H9 (cell line): Measurements from ENCODE around the gene TTC24. TPM values are rescaled to one million over a fixed set of nuclear protein-coding genes. Genes with fewer than 3 reads are reported as not detected.

Experiments used
- DNase-seq: peaks from one replicate; pipeline ENCODE4 v3.0.0-alpha.2; 2017
- H2AFZ ChIP-seq: one replicate; pipeline ENCODE4 v1.6.1; 2013; ENCODE audit warnings: mild to moderate bottlenecking, low read length, control low read depth, moderate library complexity
- H2AK5ac ChIP-seq: 2 replicates; pipeline ENCODE4 v1.6.1; 2013; ENCODE audit warnings: low read length, control low read depth, mixed read lengths; ENCODE audit not compliant: insufficient read length
- H2BK120ac ChIP-seq: one replicate; pipeline ENCODE4 v1.6.1; 2013; ENCODE audit warnings: low read depth, mild to moderate bottlenecking, low read length, control low read depth, inconsistent platforms; ENCODE audit not compliant: poor library complexity, severe bottlenecking
- H2BK12ac ChIP-seq: 2 replicates; pipeline ENCODE4 v1.6.1; 2013; ENCODE audit warnings: low read length, control low read depth, mixed read lengths, low read depth; ENCODE audit not compliant: insufficient read length
- H2BK15ac ChIP-seq: 2 replicates; pipeline ENCODE4 v1.6.1; 2013; ENCODE audit warnings: low read depth, low read length, control low read depth
- H2BK20ac ChIP-seq: one replicate; pipeline ENCODE4 v1.6.1; 2013; ENCODE audit warnings: low read depth, mild to moderate bottlenecking, low read length, control low read depth, inconsistent platforms; ENCODE audit not compliant: poor library complexity, severe bottlenecking
- H2BK5ac ChIP-seq: 2 replicates; pipeline ENCODE4 v1.6.1; 2013; ENCODE audit warnings: low read length, control low read depth, mixed read lengths; ENCODE audit not compliant: insufficient read length
- H3K14ac ChIP-seq: 2 replicates; pipeline ENCODE4 v1.6.1; 2013; ENCODE audit warnings: low read length, control low read depth; ENCODE audit not compliant: insufficient read depth
- H3K18ac ChIP-seq: 2 replicates; pipeline ENCODE4 v1.6.1; 2013; ENCODE audit warnings: low read depth, mild to moderate bottlenecking, mixed read lengths, low read length, control low read depth; ENCODE audit not compliant: insufficient read length
- H3K23ac ChIP-seq: 2 replicates; pipeline ENCODE4 v1.6.1; 2013; ENCODE audit warnings: low read length, control low read depth, mixed read lengths, low read depth; ENCODE audit not compliant: insufficient read length
- H3K23me2 ChIP-seq: 2 replicates; pipeline ENCODE4 v1.6.1; 2013; ENCODE audit warnings: low read depth, mild to moderate bottlenecking, mixed read lengths, low read length, control low read depth; ENCODE audit not compliant: insufficient read length, poor library complexity, severe bottlenecking
- H3K27ac ChIP-seq: 2 replicates; pipeline ENCODE4 v1.5.1; 2013; ENCODE audit warnings: low read length, control low read depth, mixed read lengths, low read depth; ENCODE audit not compliant: insufficient read length
- H3K27me3 ChIP-seq: 2 replicates; pipeline ENCODE4 v1.6.1; 2013; ENCODE audit warnings: low read length, control low read depth, inconsistent platforms; ENCODE audit not compliant: insufficient read depth
- H3K4ac ChIP-seq: 2 replicates; pipeline ENCODE4 v1.6.1; 2013; ENCODE audit warnings: low read depth, mild to moderate bottlenecking, control low read depth, inconsistent platforms, low read length, moderate library complexity
- H3K4me1 ChIP-seq: 2 replicates; pipeline ENCODE4 v1.6.1; 2013; ENCODE audit warnings: low read length, control low read depth, inconsistent platforms; ENCODE audit not compliant: insufficient read depth
- H3K4me2 ChIP-seq: 2 replicates; pipeline ENCODE4 v1.6.1; 2013; ENCODE audit warnings: low read length, control low read depth, mixed read lengths; ENCODE audit not compliant: insufficient read length, insufficient read depth
- H3K56ac ChIP-seq: 2 replicates; pipeline ENCODE4 v1.6.1; 2013; ENCODE audit warnings: low read depth, mild to moderate bottlenecking, mixed read lengths, low read length, control low read depth; ENCODE audit not compliant: insufficient read length
- H3K79me1 ChIP-seq: 2 replicates; pipeline ENCODE4 v1.6.1; 2013; ENCODE audit warnings: low read depth, mild to moderate bottlenecking, moderate library complexity, low read length, control low read depth, inconsistent platforms; ENCODE audit not compliant: insufficient read depth, poor library complexity, severe bottlenecking
- H3K79me2 ChIP-seq: 2 replicates; pipeline ENCODE4 v1.6.1; 2013; ENCODE audit warnings: low read length, control low read depth, inconsistent platforms; ENCODE audit not compliant: insufficient read depth
- H3K9ac ChIP-seq: 2 replicates; pipeline ENCODE4 v1.6.1; 2013; ENCODE audit warnings: low read length, control low read depth, mixed read lengths; ENCODE audit not compliant: insufficient read length; ENCODE audit errors: extremely low read depth
- H3K9me3 ChIP-seq: one replicate; pipeline ENCODE4 v1.6.1; 2013; ENCODE audit warnings: low read depth, low read length, inconsistent platforms; ENCODE audit not compliant: control insufficient read depth
- H3T11ph ChIP-seq: one replicate; pipeline ENCODE4 v1.6.1; 2013; ENCODE audit warnings: mild to moderate bottlenecking, low read length, control low read depth, inconsistent platforms
- H4K20me1 ChIP-seq: one replicate; pipeline ENCODE4 v1.6.1; 2013; ENCODE audit not compliant: control insufficient read depth, insufficient read length, insufficient read depth
- H4K5ac ChIP-seq: 2 replicates; pipeline ENCODE4 v1.6.1; 2013; ENCODE audit warnings: low read depth, mild to moderate bottlenecking, mixed read lengths, low read length, control low read depth; ENCODE audit not compliant: insufficient read length
- H4K8ac ChIP-seq: replicated peaks from 2 replicates; pipeline ENCODE4 v1.6.1; 2013; ENCODE audit warnings: low read length, control low read depth, mixed read lengths, low read depth; ENCODE audit not compliant: insufficient read length
- H4K91ac ChIP-seq: 2 replicates; pipeline ENCODE4 v1.6.1; 2013; ENCODE audit warnings: low read depth, mild to moderate bottlenecking, moderate library complexity, mixed read lengths, low read length, control low read depth; ENCODE audit not compliant: insufficient read length
- H3K27ac Mint-ChIP-seq, 3 experiments: 2 replicates in 2 of 3; 3 replicates in 1 of 3; pipeline ENCODE4 v1.8.0; 2020 to 2021; ENCODE audit warnings: mixed read lengths in 3 of 3, mild to moderate bottlenecking in 1 of 3, moderate library complexity in 1 of 3
- H3K27me3 Mint-ChIP-seq: 2 replicates; pipeline ENCODE4 v1.8.0; 2021; ENCODE audit warnings: low read depth, mild to moderate bottlenecking, moderate library complexity, mixed read lengths
- H3K36me3 Mint-ChIP-seq, 3 experiments: 2 replicates in 2 of 3; 3 replicates in 1 of 3; pipeline ENCODE4 v1.8.0; 2020 to 2021; ENCODE audit warnings: low read depth in 3 of 3, mixed read lengths in 3 of 3; ENCODE audit not compliant: insufficient read depth in 1 of 3
- H3K4me1 Mint-ChIP-seq, 2 experiments: 2 replicates each; pipeline ENCODE4 v1.8.0; 2020; ENCODE audit warnings: mixed read lengths in 2 of 2
- H3K4me3 Mint-ChIP-seq, 2 experiments: 2 replicates in 1 of 2; 3 replicates in 1 of 2; pipeline ENCODE4 v1.8.0; 2020 to 2021; ENCODE audit warnings: mild to moderate bottlenecking in 2 of 2, mixed read lengths in 2 of 2, moderate library complexity in 1 of 2
- H3K9me3 Mint-ChIP-seq, 2 experiments: 2 replicates in 1 of 2; 3 replicates in 1 of 2; pipeline ENCODE4 v1.8.0; 2020; ENCODE audit warnings: mild to moderate bottlenecking in 2 of 2, mixed read lengths in 2 of 2, moderate library complexity in 1 of 2
- WGBS: extraction: QIAGEN DNeasy Blood & Tissue Kit; methylation state at CpG from one replicate; pipeline ENCODE4 v1.1.7; 2013; ENCODE audit warnings: missing lambda C conversion rate, low lambda C conversion rate, mixed read lengths; ENCODE audit not compliant: insufficient read length; ENCODE audit errors: extremely low coverage; 5-methylcytosine and 5-hydroxymethylcytosine counted together
- total RNA-seq: library from RNA; stranded (reverse); gene quantifications from 2 replicates; pipeline ENCODE4 v1.2.1, GENCODE V29; 2021
- TF ChIP-seq, protein P1 (sequence below): fragments of 200-600 bp; sonication (generic); conservative IDR thresholded peaks from 3 replicates; pipeline ENCODE4 v1.8.0; 2021; ENCODE audit warnings: antibody characterized with exemption, mild to moderate bottlenecking

TTC24 gene
- total RNA-seq, 1 experiment from 2014 or later = 0.26 TPM

DNA sequence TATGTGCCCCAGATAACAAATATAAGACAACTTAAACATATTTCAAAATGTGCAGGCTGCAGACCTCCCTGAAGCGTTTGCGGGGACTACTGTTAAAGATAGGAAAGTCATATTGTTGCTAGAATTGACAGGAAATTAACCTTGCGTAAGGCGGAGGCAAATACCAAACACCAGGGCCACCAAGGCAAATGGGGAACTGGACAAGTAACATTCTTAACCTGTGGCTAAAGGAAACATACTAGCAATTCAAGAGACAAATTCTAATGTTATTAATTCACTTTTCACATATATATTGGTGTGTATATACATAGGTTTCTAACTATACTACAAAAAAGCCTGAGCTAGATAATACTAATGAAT, 46.5 kb downstream of the TTC24 start:
- peak overlapping the region in 1 of 2 experiments; percentile 86; a peak in 2 of 5 replicates for H3K4me3 Mint-ChIP-seq
- peaks cover 19% of the 10 kb centered on the region for H3K23me2 ChIP-seq
- peaks cover 21% of the 10 kb centered on the region for H3K27me3 ChIP-seq

More for the DNA sequence above, 46.5 kb downstream of the TTC24 start:
- Histone ChIP-seq H2BK5ac (no peak overlapping the region), H3K18ac (no peak overlapping the region), H4K91ac (no peak overlapping the region), H3K27ac (no peak overlapping the region), H2BK120ac (no peak overlapping the region), H2AK5ac (no peak overlapping the region), H3T11ph (no peak overlapping the region), H3K79me1 (no peaks in the 10 kb centered on the region), H2BK15ac (no peak overlapping the region), H3K9me3 (no peaks in the 10 kb centered on the region), H3K79me2 (no peaks in the 10 kb centered on the region), H3K14ac (no peak overlapping the region), H2BK12ac (no peak overlapping the region), H4K20me1 (no peaks in the 10 kb centered on the region), H3K4me1 (no peaks in the 10 kb centered on the region), H3K23ac (no peak overlapping the region), H3K4ac (no peak overlapping the region), H4K8ac (no peak overlapping the region), H3K56ac (no peak overlapping the region), H4K5ac (no peak overlapping the region), H3K4me2 (peak overlapping the region; percentile 56), H2BK20ac (no peak overlapping the region), H3K9ac (no peak overlapping the region), H2AFZ (no peak overlapping the region)
- Mint-ChIP-seq H3K9me3 (no peaks in the 10 kb centered on the region; a peak in 1 of 5 replicates), H3K27ac (no peak overlapping the region), H3K27me3 (peaks cover 88% of the 10 kb centered on the region), H3K36me3 (no peaks in the 10 kb centered on the region), H3K4me1 (peaks cover 6 to 7% of the 10 kb centered on the region in 2 experiments)
- TF ChIP-seq, protein P1, sequence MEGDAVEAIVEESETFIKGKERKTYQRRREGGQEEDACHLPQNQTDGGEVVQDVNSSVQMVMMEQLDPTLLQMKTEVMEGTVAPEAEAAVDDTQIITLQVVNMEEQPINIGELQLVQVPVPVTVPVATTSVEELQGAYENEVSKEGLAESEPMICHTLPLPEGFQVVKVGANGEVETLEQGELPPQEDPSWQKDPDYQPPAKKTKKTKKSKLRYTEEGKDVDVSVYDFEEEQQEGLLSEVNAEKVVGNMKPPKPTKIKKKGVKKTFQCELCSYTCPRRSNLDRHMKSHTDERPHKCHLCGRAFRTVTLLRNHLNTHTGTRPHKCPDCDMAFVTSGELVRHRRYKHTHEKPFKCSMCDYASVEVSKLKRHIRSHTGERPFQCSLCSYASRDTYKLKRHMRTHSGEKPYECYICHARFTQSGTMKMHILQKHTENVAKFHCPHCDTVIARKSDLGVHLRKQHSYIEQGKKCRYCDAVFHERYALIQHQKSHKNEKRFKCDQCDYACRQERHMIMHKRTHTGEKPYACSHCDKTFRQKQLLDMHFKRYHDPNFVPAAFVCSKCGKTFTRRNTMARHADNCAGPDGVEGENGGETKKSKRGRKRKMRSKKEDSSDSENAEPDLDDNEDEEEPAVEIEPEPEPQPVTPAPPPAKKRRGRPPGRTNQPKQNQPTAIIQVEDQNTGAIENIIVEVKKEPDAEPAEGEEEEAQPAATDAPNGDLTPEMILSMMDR = no peak; the same call in 1 of the 3 replicates
- no CpG with 5 or more reads among the region's 4 CpGs for WGBS
- no peak for DNase-seq
